HG03025 (cell line): ENCODE results near the gene RAD51B.
A peak's percentile ranks its signal among the peaks of the same experiment; 100 is the strongest.

Experiments used
- ATAC-seq: cut with Tn5 transposase; IDR thresholded peaks from one replicate; pipeline ENCODE4 v1.9.1; 2021; ENCODE audit warnings: mild to moderate bottlenecking, moderate library complexity; ENCODE audit not compliant: unreplicated experiment, low FRiP score

Gene RAD51B

GRCh38 chr14:68306934-68307789, 487.6 kb downstream of the RAD51B start:
- no peak for ATAC-seq

GRCh38 chr14:68307790-68308168, 488.2 kb downstream of the RAD51B start:
- ATAC-seq = no peak

- ATAC-seq = no peak
Measured at GRCh38 chr14:68308726-68309520, 489.3 kb downstream of the RAD51B start.

GRCh38 chr14:68309616-68310015, 490.0 kb downstream of the RAD51B start:
- no peak for ATAC-seq

GRCh38 chr14:68312300-68312699, 492.7 kb downstream of the RAD51B start:
- no peak for ATAC-seq

- ATAC-seq = peak; percentile 87
Measured at GRCh38 chr14:68312884-68313610, 493.5 kb downstream of the RAD51B start.

GRCh38 chr14:68314642-68315041, 495.1 kb downstream of the RAD51B start:
- ATAC-seq = no peak

- ATAC-seq = no peak
Measured at GRCh38 chr14:68315081-68315480, 495.5 kb downstream of the RAD51B start.

GRCh38 chr14:68316078-68316868, 496.7 kb downstream of the RAD51B start:
- ATAC-seq = no peak

- ATAC-seq = no peak
Measured at GRCh38 chr14:68317239-68317638, 497.7 kb downstream of the RAD51B start.

GRCh38 chr14:68318828-68319227, 499.2 kb downstream of the RAD51B start:
- no peak for ATAC-seq

GRCh38 chr14:68320495-68320894, 500.9 kb downstream of the RAD51B start:
- ATAC-seq = no peak

- no peak for ATAC-seq
Measured at GRCh38 chr14:68322940-68323620, 503.5 kb downstream of the RAD51B start.

- no peak for ATAC-seq
Measured at GRCh38 chr14:68325267-68325807, 505.8 kb downstream of the RAD51B start.

- ATAC-seq = no peak
Measured at GRCh38 chr14:68327231-68327630, 507.7 kb downstream of the RAD51B start.

- no peak for ATAC-seq
Measured at GRCh38 chr14:68328509-68328908, 508.9 kb downstream of the RAD51B start.

GRCh38 chr14:68331426-68331825, 511.8 kb downstream of the RAD51B start:
- ATAC-seq = no peak

GRCh38 chr14:68331991-68332390, 512.4 kb downstream of the RAD51B start:
- ATAC-seq = no peak

- no peak for ATAC-seq
Measured at GRCh38 chr14:68333262-68333661, 513.7 kb downstream of the RAD51B start.
